ENCODE data around the gene HES3. TPM values are rescaled to one million over a fixed set of nuclear protein-coding genes. Genes with fewer than 3 reads are reported as not detected.

HES3 gene
- total RNA-seq, 1 experiment from 2014 or later: not detected

DNA sequence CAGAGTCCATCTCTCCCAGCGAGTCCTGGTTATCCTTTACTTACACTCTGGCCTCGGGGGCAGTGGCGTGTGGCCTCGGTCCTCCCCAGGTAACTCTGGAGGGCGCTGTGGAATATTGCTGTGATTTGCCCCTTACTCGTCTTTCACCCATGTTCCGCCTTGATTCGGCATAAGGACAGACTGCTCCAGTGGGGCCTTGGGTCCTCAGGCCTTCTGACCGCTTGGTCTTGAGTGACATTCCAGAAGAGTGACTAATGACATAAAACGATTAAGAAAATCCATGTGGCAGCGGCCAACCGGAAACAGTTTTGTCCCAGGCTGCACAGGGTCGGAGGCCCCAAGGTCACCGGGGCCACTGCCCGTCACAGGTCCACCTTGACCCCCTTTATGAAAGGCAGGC, 19.3 kb upstream of the HES3 start:
- CTCF ChIA-PET: no interaction called here
- Histone ChIP-seq H3K36me3 (ENCODE audit: insufficient read depth, low read length, poor library complexity, severe bottlenecking) (peaks cover 64% of the 10 kb centered on the region), H3K4me3 (ENCODE audit: low read depth, low read length, poor library complexity, severe bottlenecking) (no peak overlapping the region), H3K27me3 (replicated peaks; ENCODE audit: insufficient read depth, low read depth, low read length, poor library complexity) (no peaks in the 10 kb centered on the region), H3K27ac (ENCODE audit: low read depth, low read length, poor library complexity, severe bottlenecking) (no peak overlapping the region), H3K9me3 (ENCODE audit: low read depth, low read length, poor library complexity, severe bottlenecking) (no peaks in the 10 kb centered on the region), H3K4me1 (ENCODE audit: insufficient read depth, low read length, poor library complexity, severe bottlenecking) (no peaks in the 10 kb centered on the region)
- POLR2A ChIA-PET (ENCODE audit: low non-redundant PET): no interaction called here
- BruUV-seq (replicated peaks): no TSS peak
- TF ChIP-seq EZH2 (IDR thresholded peaks at IDR 0.05; ENCODE audit: borderline replicate concordance, low read depth, low read length, poor library complexity, severe bottlenecking): no peak
- TF ChIP-seq, protein P1, sequence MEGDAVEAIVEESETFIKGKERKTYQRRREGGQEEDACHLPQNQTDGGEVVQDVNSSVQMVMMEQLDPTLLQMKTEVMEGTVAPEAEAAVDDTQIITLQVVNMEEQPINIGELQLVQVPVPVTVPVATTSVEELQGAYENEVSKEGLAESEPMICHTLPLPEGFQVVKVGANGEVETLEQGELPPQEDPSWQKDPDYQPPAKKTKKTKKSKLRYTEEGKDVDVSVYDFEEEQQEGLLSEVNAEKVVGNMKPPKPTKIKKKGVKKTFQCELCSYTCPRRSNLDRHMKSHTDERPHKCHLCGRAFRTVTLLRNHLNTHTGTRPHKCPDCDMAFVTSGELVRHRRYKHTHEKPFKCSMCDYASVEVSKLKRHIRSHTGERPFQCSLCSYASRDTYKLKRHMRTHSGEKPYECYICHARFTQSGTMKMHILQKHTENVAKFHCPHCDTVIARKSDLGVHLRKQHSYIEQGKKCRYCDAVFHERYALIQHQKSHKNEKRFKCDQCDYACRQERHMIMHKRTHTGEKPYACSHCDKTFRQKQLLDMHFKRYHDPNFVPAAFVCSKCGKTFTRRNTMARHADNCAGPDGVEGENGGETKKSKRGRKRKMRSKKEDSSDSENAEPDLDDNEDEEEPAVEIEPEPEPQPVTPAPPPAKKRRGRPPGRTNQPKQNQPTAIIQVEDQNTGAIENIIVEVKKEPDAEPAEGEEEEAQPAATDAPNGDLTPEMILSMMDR (conservative IDR thresholded peaks at IDR 0.05; ENCODE audit: low read depth, low read length): no peak
- DNase-seq (ENCODE audit: low spot score): no peak
- intact Hi-C loops (cut with micrococcal nuclease; ENCODE audit: unreplicated experiment): no loop called here

DNA sequence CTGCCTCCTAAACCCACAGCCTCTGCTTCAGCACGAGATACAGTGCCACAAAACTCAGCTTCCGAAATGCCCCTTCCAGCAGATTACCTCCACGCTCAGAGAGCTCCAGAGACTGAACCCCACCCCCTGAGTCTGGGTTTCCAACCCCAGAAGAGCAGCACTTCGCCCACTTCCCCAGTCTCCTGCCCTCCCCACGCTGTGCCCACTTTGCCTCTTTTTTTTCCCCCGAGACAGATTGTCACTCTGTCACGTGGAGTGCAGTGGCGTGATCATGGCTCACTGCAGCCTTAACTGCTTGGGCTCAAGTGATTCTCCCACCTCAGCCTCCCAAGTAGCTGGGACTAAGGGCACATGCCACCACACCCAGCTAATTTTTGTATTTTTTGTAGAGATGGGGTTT, 18.3 kb upstream of the HES3 start:
- no TSS peak for BruUV-seq (replicated peaks)
- Histone ChIP-seq H3K27ac (ENCODE audit: low read depth, low read length, poor library complexity, severe bottlenecking) (no peak overlapping the region), H3K36me3 (ENCODE audit: insufficient read depth, low read length, poor library complexity, severe bottlenecking) (peaks cover 74% of the 10 kb centered on the region), H3K4me1 (ENCODE audit: insufficient read depth, low read length, poor library complexity, severe bottlenecking) (no peaks in the 10 kb centered on the region), H3K4me3 (ENCODE audit: low read depth, low read length, poor library complexity, severe bottlenecking) (no peak overlapping the region), H3K27me3 (replicated peaks; ENCODE audit: insufficient read depth, low read depth, low read length, poor library complexity) (no peaks in the 10 kb centered on the region), H3K9me3 (ENCODE audit: low read depth, low read length, poor library complexity, severe bottlenecking) (no peaks in the 10 kb centered on the region)
- intact Hi-C loops (cut with micrococcal nuclease; ENCODE audit: unreplicated experiment): no loop called here
- ChIA-PET CTCF (no interaction called here), POLR2A (ENCODE audit: low non-redundant PET) (no interaction called here)
- no peak for TF ChIP-seq EZH2 (IDR thresholded peaks at IDR 0.05; ENCODE audit: borderline replicate concordance, low read depth, low read length, poor library complexity, severe bottlenecking)
- TF ChIP-seq, protein P1 (conservative IDR thresholded peaks at IDR 0.05; ENCODE audit: low read depth, low read length): no peak
- DNase-seq (ENCODE audit: low spot score): no peak

DNA sequence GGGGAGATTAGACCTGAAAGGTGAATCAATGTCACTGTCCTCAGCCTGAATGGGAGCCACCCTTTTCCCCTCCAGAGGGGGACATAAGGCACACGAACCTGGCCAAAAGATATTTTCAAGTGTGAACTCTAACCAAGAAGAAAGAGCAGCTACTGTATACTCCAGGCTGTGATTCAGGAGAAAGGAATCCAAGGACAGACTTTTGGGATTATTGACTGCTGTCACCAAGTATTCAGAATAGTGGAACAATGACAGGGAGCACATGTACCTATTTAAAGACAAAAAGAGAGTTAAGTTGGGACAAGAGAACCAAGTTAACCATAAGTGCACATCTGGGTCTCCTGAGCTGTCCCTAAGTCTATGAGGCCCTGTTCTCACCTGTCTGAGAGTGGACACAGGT, 10.6 kb upstream of the HES3 start:
- no peaks in the 10 kb centered on the region for H3K27me3 ChIP-seq (replicated peaks; ENCODE audit: insufficient read depth, low read depth, low read length, poor library complexity)
- H3K4me1 ChIP-seq (ENCODE audit: insufficient read depth, low read length, poor library complexity, severe bottlenecking): no peaks in the 10 kb centered on the region
- H3K27ac ChIP-seq (ENCODE audit: low read depth, low read length, poor library complexity, severe bottlenecking): no peak overlapping the region
- H3K4me3 ChIP-seq (ENCODE audit: low read depth, low read length, poor library complexity, severe bottlenecking): no peak overlapping the region
- no peaks in the 10 kb centered on the region for H3K9me3 ChIP-seq (ENCODE audit: low read depth, low read length, poor library complexity, severe bottlenecking)
- ChIA-PET POLR2A (ENCODE audit: low non-redundant PET) (no interaction called here), CTCF (no interaction called here)
- BruUV-seq (replicated peaks): no TSS peak
- intact Hi-C loops (cut with micrococcal nuclease; ENCODE audit: unreplicated experiment): no loop called here
- DNase-seq (ENCODE audit: low spot score): no peak
- TF ChIP-seq, protein P1 (conservative IDR thresholded peaks at IDR 0.05; ENCODE audit: low read depth, low read length): no peak
- TF ChIP-seq EZH2 (IDR thresholded peaks at IDR 0.05; ENCODE audit: borderline replicate concordance, low read depth, low read length, poor library complexity, severe bottlenecking): no peak
- H3K36me3 ChIP-seq (ENCODE audit: insufficient read depth, low read length, poor library complexity, severe bottlenecking): peaks cover 41% of the 10 kb centered on the region
